HG03439 (cell line): ENCODE results near the gene VPS26C.
"Not testable (repeated sequence)": the region's sequence is repeated elsewhere in the genome, so short reads cannot be mapped to it uniquely, and the experiment has no call there.

ENCODE experiments used
- ATAC-seq: cut with Tn5 transposase; IDR thresholded peaks from one replicate; pipeline ENCODE4 v1.9.1; 2021; ENCODE audit warnings: mild to moderate bottlenecking, moderate library complexity; ENCODE audit not compliant: unreplicated experiment

Gene VPS26C

DNA sequence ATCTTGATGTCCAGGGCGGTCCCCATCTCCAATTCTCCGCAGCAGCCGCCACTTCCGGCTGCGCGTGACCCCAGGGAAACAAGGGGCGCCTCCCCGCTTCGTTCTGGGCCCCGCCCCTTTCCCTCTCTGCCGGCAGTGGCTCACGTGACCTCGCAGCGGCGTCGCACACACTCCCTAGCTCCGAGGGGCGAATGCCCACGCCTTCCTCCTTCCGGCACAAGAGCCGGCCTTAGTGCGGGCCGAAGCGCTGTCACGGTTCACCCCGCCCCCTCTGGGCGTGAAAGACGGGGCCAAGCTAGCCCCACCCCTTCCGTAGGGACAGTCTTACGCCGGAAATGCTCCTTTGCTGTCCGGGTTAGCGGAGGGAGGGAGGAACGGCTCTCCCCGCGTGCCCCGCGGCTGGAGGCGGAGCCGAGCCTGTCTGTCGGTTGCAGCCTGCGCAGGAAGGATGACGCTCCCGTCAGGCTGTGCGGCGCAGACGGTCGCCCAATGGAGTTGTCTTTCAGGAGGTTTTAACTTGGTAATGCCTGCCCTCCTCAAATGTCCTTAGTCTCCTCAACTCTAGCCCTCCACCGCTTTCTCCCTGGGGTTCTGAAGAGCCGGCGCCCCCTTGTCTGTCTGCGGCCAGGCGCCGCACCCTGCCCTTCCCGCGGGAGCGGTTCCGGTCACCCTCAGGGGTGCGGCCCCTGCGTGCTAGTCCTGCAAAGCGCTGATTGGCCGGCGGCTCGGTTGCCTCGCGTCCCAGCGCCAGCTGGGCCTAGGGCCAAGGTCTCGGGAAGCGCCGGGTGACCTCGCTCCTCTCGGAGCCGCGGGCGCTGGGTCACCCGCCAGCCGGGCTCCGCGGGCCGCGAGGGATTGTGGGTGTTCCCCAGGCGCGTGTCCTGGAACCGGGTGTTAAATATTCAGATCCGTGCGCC is at the start of gene VPS26C:
Gene VPS26C (minus strand): TSS at position 66 of the 917 bp plus-strand sequence. CDS start 40 bp downstream, at position 26.
- peak; percentile 90 for ATAC-seq

GRCh38 chr21:37316072-37316471 is 48.9 kb upstream of the VPS26C start:
- not testable (repeated sequence) for ATAC-seq

DNA sequence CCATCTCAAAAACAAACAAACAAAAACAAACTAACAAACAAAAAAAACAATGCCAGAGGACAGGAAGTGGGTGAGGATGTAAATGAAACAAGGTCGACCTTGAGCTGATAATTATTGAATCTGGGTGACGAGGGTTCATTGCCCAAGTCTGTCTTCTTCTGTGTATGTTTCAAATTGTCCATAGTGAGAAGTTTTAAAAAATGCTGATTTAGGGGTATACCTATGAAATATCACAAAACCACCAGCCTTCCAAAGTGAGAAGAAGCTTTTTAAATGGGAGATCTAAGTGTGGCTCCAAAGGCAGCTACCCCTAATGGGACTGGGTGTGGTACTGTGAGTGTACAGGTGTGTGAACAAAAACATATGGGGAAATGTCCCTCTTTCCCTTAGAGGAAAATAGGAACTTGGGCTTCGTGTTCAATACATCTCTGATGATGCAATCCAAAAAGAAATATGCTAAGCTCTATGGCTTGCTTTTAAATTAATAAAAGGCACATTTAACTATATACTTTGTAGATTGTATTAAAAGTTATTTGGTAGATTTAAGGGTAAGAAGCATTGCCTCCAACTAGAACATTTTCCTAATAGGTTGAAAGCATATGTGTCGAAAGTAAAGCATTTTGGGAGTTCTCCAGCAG is 33.1 kb upstream of the VPS26C start:
- ATAC-seq = no peak

GRCh38 chr21:37297364-37297763 is 30.2 kb upstream of the VPS26C start:
- no peak for ATAC-seq

GRCh38 chr21:37294679-37295078 is 27.5 kb upstream of the VPS26C start:
- no peak for ATAC-seq

- ATAC-seq = no peak
Observed at GRCh38 chr21:37292941-37293340, 25.8 kb upstream of the VPS26C start.

DNA sequence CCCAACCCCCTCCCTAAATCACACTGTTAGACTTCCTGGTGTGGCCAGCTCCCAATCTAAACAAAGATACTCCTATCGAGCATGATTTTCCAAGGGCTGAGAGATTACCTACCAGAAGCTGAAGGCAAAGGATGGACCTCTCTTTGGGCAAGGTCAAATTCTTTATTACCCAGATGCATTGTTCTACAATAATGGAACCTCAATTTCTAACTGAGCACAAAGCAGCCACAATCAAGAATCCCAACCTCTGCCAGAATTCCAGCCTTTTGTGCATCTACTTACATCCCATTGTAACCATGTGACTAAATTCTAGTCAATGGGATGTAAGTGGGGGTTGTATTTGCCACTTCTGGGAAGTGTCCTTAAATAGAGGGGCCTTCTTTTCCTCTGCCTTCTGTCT is 24.9 kb upstream of the VPS26C start:
- no peak for ATAC-seq

DNA sequence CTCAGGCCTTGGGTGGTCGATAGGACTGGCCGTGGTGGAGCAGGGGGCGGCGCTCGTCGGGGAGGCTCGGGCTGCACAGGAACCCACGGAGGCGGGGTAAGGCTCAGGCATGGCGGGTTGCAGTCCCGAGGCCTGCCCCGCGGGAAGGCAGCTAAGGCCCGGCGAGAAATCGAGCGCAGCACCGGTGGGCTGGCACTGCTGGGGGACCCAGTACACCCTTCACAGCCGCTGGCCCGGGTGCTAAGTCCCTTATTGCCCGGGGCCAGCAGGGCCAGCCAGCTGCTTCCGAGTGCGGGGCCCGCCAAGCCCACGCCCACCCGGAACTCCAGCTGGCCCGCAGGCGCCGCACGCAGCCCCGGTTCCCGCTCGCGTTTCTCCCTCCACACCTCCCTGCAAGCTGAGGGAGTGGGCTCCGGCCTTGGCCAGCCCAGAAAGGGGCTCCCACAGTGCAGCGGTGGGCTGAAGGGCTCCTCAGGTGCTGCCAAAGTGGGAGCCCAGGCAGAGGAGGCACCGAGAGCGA is 16.1 kb upstream of the VPS26C start:
- not testable (repeated sequence) for ATAC-seq

DNA sequence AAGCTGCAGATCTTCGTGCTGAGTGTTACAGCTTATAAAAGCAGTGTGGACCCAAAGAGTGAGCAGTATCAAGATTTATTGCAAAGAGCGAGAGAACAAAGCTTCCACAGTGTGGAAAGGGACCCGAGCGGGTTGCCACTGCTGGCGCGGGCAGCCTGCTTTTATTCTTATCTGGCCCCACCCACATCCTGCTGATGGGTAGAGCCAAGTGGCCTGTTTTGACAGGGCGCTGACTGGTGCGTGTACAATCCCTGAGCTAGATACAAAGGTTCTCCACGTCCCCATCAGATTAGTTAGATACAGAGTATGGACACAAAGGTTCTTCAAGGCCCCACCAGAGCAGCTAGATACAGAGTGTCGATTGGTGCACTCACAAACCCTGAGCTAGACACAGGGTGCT is 15.5 kb upstream of the VPS26C start:
- ATAC-seq = not testable (repeated sequence)

- ATAC-seq = no peak
Observed at GRCh38 chr21:37281993-37282392, 14.9 kb upstream of the VPS26C start.

GRCh38 chr21:37281579-37281978 is 14.4 kb upstream of the VPS26C start:
- ATAC-seq = no peak

DNA sequence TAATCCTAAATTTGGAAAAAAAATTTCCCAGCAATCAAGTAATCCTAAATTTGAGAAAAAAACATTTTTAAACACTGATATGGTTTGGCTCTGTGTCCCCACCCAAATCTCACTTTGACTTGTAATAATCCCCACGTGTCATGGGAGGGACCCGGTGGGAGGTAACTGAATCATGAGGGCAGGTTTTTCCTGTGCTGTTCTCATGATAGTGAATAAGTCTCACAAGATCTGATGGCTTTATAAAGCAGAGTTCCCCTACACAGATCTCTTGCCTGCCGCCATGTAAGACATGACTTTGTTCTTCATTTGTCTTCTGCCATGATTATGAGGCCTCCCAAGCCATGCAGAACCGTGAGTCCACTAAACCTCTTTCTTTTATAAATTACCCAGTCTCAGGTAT is 12.1 kb upstream of the VPS26C start:
- not testable (repeated sequence) for ATAC-seq

DNA sequence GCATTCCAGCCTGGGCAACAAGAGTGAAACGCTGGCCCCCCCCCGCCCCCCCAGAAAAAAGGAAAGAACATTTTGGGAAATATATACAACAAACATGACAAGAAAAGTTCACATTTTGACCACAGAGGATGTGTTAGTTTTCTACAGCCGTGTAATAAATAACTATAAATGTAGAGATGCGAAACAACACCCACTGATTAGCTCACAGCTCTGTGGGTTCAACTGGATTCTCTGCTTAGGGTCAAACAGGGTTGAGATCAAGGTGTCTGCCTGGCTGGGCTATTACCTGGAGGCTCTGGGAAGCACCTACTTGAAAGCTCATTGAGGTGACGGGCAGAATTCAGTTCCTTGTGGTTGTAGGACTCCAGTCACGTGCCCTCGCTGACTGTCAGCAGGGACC is 11.1 kb upstream of the VPS26C start:
- no peak for ATAC-seq

- ATAC-seq = no peak
Observed at GRCh38 chr21:37276377-37276776, 9.2 kb upstream of the VPS26C start.

DNA sequence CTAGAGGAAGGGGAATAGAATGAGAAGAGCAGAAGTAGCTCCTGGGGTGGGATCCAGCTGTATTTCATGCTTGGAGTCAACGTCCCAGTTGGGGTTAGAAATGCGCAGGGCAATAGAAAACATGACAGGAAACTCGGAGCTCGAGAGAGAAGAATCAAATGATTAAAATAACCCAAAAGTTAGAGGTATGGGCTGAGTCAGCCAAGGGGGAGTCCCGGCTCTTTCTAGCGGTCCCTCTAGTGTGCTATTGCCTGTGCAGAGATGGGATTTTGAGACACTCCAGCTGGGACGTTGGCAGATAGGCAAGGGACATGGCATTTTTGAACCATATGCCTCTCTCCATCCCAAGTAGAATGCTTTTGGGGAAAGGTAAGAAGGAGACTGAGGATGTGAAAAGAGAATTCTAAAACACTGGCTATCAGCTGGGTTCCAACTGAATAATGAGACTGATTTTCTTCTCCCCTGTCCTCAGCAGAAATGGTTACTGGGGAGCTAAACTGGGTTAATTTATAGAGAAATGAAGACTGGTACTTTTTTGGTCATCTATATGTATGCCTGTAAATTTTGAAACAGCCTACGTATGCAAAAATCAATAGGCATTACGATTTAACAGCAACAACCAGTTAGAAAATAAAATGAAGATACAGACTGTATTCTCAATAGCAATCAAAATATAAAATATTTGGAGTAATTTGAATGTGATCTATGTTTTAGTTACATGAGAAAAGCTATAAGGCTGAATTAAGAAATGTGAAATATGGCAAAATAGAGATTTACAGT is 7.0 kb upstream of the VPS26C start:
- ATAC-seq = no peak

DNA sequence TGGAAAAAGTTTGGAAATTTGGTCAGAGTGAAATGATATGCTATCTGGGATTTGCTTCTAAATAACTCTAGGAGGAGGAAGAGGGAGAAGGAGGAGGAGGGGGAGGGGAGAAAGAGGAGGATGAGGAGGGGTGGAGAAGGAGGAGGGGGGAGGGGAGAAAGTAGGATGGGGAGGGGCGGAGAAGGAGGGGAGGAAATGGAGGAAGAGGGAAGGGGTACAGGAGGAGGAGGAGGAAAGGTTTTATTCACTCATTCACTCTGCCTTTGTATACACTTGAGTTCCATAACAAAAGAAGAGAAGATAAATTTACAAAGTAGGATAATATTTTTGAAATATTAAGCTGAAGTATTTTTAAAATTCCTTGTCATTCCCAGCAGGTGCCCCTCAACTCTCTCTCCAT is 6.3 kb upstream of the VPS26C start:
- no peak for ATAC-seq

- ATAC-seq = no peak
Observed at GRCh38 chr21:37272897-37273296, 5.8 kb upstream of the VPS26C start.

DNA sequence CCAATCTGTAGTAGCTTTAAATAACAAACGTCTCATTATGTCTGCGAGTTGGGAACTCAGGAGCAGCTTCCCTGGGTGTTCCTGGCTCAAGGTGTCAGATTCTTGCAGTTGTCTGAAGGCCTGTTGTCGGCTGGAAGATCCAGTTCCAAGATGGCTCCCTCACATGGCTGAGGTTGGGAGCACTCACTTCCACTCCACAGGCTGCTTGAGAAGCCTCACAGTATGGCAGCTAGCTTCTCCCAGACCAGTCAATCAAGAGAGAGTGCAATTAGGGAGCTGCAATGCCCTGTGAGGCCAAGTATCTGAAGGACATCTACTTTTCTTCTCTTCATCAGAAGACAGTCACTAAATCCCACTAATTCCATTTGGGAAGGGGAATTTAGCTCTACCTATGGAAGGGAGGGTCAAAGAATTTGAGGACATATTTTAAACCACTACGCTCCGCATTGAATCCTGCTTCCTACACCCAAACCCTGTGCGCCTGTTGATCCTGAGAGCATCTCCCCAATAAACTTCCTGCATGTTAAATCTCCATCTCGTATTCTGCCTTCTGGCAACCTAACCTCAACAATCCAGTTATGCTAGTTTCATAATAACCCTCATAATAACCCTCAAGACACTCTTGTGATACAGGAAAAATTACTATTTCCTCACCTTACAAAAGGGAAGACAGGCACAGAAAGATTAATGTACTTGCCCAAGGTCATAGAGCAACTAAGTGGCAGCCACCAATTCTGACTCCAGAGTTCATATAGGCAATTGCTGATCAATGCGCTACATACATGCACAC is 3.6 kb upstream of the VPS26C start:
- no peak for ATAC-seq

DNA sequence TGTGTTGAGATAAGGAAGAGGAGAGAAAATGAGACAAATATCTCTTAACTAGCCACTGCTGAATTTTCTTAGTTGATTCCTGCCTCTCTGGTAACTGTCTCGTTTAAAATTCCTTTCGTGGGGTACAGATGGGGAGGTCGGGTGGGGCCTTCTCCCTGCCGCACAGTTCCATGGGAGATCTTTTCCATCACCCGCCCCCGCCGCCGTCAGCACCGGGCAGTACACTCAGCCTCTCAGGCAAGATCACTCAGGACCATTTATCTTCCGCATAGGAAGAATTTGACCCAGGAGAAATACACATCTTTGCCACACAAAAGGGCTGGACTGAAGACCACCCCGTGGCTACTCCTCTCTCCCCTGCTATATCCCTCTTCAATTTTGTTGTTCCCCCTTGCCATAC is 2.3 kb upstream of the VPS26C start:
- no peak for ATAC-seq

DNA sequence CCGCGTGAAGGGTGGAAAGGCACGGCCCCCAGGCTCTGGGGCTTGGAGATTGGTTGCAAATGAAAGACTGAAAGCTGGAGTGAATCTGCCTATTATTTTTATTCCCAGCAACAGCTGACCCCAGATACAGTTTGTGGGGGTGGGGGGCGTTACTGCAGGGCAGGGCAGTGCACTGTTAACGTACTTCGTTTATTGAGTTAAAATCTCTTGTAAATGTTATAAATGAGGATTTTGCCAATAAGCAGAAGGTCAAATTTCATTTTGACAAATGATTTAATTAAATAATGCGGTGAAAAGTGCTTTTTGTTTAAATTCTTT is 1.0 kb upstream of the VPS26C start:
- no peak for ATAC-seq
